NCI-H1694 (cell line): Measurements from ENCODE around the gene KCNE5.
"Not testable (repeated sequence)": the region's sequence is repeated elsewhere in the genome, so short reads cannot be mapped to it uniquely, and the experiment has no call there.

Experiments
- DNase-seq: peaks from one replicate; lab custom pipeline; 2025; lab: John Stamatoyannopoulos, UW

Gene KCNE5

DNA sequence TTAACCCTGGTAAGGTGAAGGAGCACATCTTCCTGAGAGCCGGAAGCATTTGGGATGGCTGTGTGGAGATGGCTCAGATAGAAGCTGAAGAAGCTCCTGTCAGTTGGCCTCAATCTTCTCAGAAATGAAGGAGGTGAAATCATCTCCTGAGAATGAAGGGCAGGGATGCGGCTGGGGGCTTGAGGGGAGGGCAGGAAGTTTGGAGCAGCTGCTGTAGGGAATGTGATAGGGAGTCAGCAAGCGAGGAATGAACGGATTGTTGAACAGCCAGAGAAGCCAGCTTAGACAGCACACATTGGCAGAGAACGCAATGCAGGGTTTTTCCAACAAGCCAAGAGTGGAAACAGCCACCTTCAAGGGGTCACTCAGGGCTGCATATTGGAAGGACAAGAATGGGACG, 10.0 kb downstream of the KCNE5 start:
- DNase-seq: no peak

DNA sequence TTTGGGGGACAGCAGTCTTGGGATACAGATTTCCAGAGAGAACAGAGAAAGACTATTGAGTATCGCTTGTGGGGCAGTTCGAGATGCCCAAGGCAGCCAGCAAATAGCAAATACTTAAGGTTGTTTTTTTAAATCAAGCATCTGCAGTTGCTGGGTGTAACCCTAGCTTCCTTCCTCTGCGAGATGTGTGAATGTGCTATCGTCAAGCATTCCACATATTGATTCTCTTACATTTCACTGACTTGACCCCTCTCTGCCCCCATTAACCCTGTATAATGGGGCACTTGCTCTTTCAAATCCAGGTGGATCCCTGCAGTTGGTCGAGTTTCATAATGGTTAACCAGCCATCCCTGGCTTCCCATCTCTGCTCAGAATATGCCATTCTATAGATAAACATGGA, 23.5 kb downstream of the KCNE5 start:
- DNase-seq: no peak

DNA sequence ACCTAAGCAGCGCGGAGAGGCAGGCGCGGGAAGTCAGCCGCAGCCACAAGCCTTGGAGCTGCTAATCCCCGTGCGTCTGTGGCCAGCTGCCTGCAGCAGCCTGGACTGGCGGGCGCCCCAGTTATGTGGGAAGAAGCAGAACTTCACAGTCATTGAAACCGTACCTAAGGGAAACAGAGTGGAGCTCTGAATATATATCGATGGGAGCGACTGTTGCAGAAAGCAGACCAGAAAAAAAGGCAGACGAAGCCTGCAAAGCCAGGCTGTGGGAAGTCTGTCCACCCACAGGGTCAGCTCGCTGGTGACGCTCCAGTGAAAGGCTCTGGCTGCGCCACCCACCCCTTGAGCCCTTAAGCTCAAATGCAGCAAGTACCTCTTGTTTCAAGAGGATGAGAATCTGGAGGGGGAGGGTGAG, 24.7 kb downstream of the KCNE5 start:
- DNase-seq: no peak

DNA sequence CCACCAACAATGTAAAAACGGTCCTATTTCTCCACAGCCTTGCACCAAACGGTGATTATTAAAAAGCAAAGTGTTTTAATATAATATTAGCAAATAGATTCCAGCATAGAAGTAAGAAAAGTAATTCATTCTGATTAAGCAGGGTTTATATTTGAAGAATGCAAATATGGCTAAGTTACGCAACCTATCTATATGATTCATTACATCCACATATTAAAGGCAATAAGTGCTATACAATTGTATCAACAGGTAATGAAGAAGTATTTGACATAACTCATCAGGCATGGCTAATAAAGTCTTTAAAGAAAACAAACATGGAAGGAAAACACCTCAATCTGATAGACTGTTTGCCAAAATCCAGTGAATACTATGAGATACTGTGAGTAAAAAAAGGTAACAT, 29.0 kb downstream of the KCNE5 start:
- DNase-seq: no peak

DNA sequence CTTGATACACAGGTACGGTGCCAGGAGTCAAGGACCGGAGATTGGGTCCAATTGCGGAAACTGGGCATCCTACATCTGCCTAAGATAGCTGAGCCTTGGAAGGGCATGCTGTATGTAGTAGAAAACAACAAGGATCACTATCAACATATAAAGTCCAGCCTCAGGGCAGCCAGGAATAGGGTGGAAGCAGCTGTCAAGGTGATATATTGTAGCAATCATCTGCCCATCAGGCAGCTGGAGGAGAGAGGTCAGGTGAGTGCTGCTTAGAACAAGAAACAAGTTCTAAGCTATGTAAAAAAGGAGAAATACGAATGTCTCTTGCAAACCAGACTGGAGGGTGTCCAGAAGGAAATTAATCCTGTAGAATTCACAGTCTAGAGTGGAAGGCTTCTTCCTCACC, 34.8 kb downstream of the KCNE5 start:
- no peak for DNase-seq

DNA sequence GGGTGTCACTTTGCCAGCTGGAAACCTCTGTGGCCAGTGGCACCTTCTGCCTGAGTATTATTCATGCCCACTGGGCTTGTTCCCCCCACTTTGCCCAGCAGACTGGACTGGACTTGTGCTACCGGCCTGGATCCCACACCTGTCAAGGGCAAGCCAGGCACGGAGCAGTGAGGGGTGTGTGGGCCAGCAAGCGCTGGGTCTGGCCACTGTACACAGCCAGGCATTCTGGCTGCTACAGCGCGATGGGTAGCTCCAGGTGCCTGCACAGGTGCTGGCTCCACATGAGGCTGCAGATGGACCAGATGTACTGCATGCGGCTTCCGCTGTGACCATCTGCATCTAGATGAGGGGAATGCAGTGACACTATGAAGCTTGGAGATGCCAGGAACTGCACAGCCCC, 39.5 kb downstream of the KCNE5 start:
- no peak for DNase-seq

DNA sequence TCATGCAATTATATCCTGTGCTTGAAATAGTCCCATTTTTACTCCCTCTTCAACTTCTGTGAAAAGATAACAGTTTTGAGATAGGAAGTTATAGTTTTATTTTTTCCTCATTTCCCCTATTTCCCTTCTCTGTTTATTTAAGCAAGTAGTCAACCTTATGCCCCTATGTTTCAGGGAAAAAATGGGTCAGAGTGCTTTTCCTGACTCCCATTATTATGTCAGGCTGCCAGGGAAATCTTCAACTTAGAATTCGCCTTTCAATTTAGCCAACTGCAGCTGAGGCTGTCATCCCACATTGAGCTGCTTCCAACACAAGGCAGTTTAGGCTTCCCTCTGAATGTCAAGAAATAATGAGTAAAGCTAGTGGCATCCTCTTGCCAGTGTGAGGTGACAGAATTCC, 46.1 kb downstream of the KCNE5 start:
- no peak for DNase-seq

DNA sequence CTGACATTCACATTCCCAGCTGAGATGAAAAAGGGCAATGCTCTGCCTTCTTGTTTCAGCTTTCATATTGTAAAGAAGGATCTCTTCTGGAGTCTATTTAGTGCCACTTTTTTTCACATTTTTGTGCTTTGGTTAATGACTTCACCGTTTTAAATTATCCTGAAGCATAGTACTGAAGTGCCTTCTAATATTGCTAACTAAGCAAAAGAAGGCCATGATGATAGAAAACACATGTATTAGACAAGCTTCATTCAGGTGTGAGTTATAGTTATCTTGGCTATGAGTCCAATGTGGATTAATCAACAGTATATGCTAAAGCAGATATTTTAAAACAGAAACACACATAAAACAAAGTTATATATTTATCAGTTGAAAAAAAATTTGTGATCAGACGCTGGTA, 47.9 kb downstream of the KCNE5 start:
- no peak for DNase-seq

DNA sequence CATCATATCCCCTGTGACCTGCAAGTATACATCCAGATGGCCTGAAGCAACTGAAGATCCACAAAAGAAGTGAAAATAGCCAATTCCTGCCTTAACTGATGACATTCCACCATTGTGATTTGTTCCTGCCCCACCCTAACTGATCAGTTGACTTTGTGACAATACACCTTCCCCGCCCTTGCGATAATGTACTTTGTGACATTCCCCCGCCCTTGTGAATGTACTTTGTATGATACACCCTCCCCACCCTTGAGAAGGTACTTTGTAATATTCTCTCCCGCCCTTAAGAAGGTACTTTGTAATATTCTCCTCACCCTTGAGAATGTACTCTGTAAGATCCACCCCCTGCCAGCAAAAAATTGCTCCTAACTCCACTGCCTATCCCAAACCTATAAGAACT, 48.9 kb downstream of the KCNE5 start:
- not testable (repeated sequence) for DNase-seq
